ENCODE data around the gene ANKS1A.

Gene ANKS1A

GRCh38 chr6:35019831-35020230 is 130.8 kb downstream of the ANKS1A start:
- no peak for ATAC-seq
- no peak for DNase-seq

- ATAC-seq: no peak
- DNase-seq: no peak
Measured at GRCh38 chr6:35021004-35021403, 131.9 kb downstream of the ANKS1A start.

- ATAC-seq (no peak), DNase-seq (no peak)
Measured at GRCh38 chr6:35023091-35024000, 134.3 kb downstream of the ANKS1A start.

GRCh38 chr6:35024551-35025054 is 135.5 kb downstream of the ANKS1A start:
- ATAC-seq: no peak
- no peak for DNase-seq

- ATAC-seq: no peak
- DNase-seq: no peak
Measured at GRCh38 chr6:35025232-35026188, 136.5 kb downstream of the ANKS1A start.

- DNase-seq (no peak), ATAC-seq (no peak)
Measured at GRCh38 chr6:35026434-35027222, 137.6 kb downstream of the ANKS1A start.

GRCh38 chr6:35027807-35028206 is 138.8 kb downstream of the ANKS1A start:
- DNase-seq: no peak
- ATAC-seq: no peak

- no peak for DNase-seq
- ATAC-seq: no peak
Measured at GRCh38 chr6:35028781-35029769, 140.0 kb downstream of the ANKS1A start.

GRCh38 chr6:35030099-35030498 is 141.0 kb downstream of the ANKS1A start:
- ATAC-seq (no peak), DNase-seq (no peak)

GRCh38 chr6:35031611-35032529 is 142.8 kb downstream of the ANKS1A start:
- DNase-seq: no peak
- ATAC-seq: no peak

- ATAC-seq (no peak), DNase-seq (no peak)
Measured at GRCh38 chr6:35033683-35034082, 144.6 kb downstream of the ANKS1A start.

- ATAC-seq: no peak
- no peak for DNase-seq
Measured at GRCh38 chr6:35034411-35035191, 145.5 kb downstream of the ANKS1A start.

GRCh38 chr6:35035481-35036030 is 146.5 kb downstream of the ANKS1A start:
- DNase-seq: no peak
- no peak for ATAC-seq

- ATAC-seq (no peak), DNase-seq (no peak)
Measured at GRCh38 chr6:35036059-35036827, 147.2 kb downstream of the ANKS1A start.

GRCh38 chr6:35036828-35037663 is 148.0 kb downstream of the ANKS1A start:
- DNase-seq (no peak), ATAC-seq (no peak)

- ATAC-seq: no peak
Measured at GRCh38 chr6:35037664-35038038, 148.6 kb downstream of the ANKS1A start.

GRCh38 chr6:35038076-35038475 is 149.0 kb downstream of the ANKS1A start:
- DNase-seq: no peak
- ATAC-seq: no peak

More at GRCh38 chr6:35037664-35038038, 148.6 kb downstream of the ANKS1A start:
- DNase-seq: no peak

Data from stimulated activated naive CD8-positive, alpha-beta T cell treated with anti-CD3 and anti-CD28 coated beads, Interleukin-15, Interleukin-2, amounts not matched to agents 100 U/mL and 50 U/mL, for 24 hours (primary cell).